ENCODE data around the gene ATXN1. TPM values are rescaled to one million over a fixed set of nuclear protein-coding genes. Genes with fewer than 3 reads are reported as not detected.

ATXN1 gene
- total and polyA plus RNA-seq, 2 of the 13 experiments (the other 11 are each of a cell fraction or from before 2014, with no cell fraction given), result 20.7 to 39.5 TPM

GRCh38 chr6:16336056-16336818 is 425.0 kb downstream of the ATXN1 start (continued):
- TF ChIP-seq ZBTB39 (CRISPR knock-in tag; IDR thresholded peaks at IDR 0.05), result no peak
- TF ChIP-seq ZNF644 (CRISPR knock-in tag; IDR thresholded peaks at IDR 0.05; ENCODE audit: low read depth), result no peak
- no peak for TF ChIP-seq KLF6 (CRISPR knock-in tag; IDR thresholded peaks at IDR 0.05)
- TF ChIP-seq NONO (IDR thresholded peaks at IDR 0.05), result no peak
- TF ChIP-seq NONO (CRISPR knock-in tag; conservative IDR thresholded peaks at IDR 0.05), result no peak
- TF ChIP-seq HOXA5 (CRISPR knock-in tag; IDR thresholded peaks at IDR 0.05), result no peak

GRCh38 chr6:16335176-16335575 is 426.1 kb downstream of the ATXN1 start:
- Histone ChIP-seq H3K27ac (ENCODE audit: extremely low read length, insufficient read depth, low read length) (no peak overlapping the region), H3K4me2 (ENCODE audit: low read depth, low read length) (no peak overlapping the region), H3K4me1 (ENCODE audit: insufficient read depth, low read length) (peaks cover 7% of the 10 kb centered on the region), H3K9ac (ENCODE audit: insufficient read depth, low read depth, low read length) (no peak overlapping the region), H3K79me2 (ENCODE audit: insufficient read depth, low read length) (no peaks in the 10 kb centered on the region), H4K20me1 (ENCODE audit: insufficient read depth, low read length) (peaks cover 7% of the 10 kb centered on the region; the same call in 1 of the 2 replicates), H3K36me3 (replicated peaks in 1 of 2; ENCODE audit: control insufficient read depth in 1 of 2, insufficient read depth in 2 of 2, low read length in 2 of 2) (no peaks in the 10 kb centered on the region; a peak in 1 of 5 replicates), H3K27me3 (ENCODE audit: control insufficient read depth in 1 of 2, insufficient read depth in 2 of 2, low read length in 2 of 2) (no peaks in the 10 kb centered on the region), H3K4me3 (replicated peaks in 1 of 3; ENCODE audit: insufficient read depth in 1 of 3, low read depth in 2 of 3, low read length in 3 of 3) (no peak overlapping the region), H2AFZ (ENCODE audit: low read length) (no peak overlapping the region), H3K9me3 (ENCODE audit: low read length) (no peaks in the 10 kb centered on the region)
- in situ Hi-C loops (cut with HindIII; ENCODE audit: extremely low pct_ligation_motif_present, low pct_unique_long_range_greater_than_20kb), result loop anchor here (25.0 kb wide), 1 partner anchor 627 kb away; no protein-coding TSS in a partner anchor
- 96% methylated on average over 10 of the region's 10 CpGs for WGBS (ENCODE audit: low lambda C conversion rate)
- no TSS peak for BruUV-seq (replicated peaks)
- FAIRE-seq (no peak), DNase-seq (ENCODE audit: low spot score) (no peak), ATAC-seq (no peak)
- ChIA-PET POLR2A (no interaction called here), CTCF (ENCODE audit: low intra/inter-chr PET ratio, low total read pairs) (no interaction called here)
- intact Hi-C loops (cut with micrococcal nuclease; ENCODE audit: unreplicated experiment), result loop anchor here (10.0 kb wide), 1 partner anchor 160 kb away; no protein-coding TSS in a partner anchor
- TF ChIP-seq ISX (CRISPR knock-in tag; conservative IDR thresholded peaks at IDR 0.05) (no peak), E2F2 (CRISPR knock-in tag; IDR thresholded peaks at IDR 0.05; ENCODE audit: borderline replicate concordance) (no peak), CHD2 (IDR thresholded peaks at IDR 0.05; ENCODE audit: low read depth, low read length) (no peak), NFYB (CRISPR knock-in tag; IDR thresholded peaks at IDR 0.05) (no peak), KLF11 (CRISPR knock-in tag; IDR thresholded peaks at IDR 0.05) (no peak), FOXP1 (IDR thresholded peaks at IDR 0.05) (no peak), FOXP1 (CRISPR knock-in tag; IDR thresholded peaks at IDR 0.05) (no peak), POLR2AphosphoS2 (IDR thresholded peaks at IDR 0.05; ENCODE audit: low read depth, low read length) (no peak), MAFG (CRISPR knock-in tag; IDR thresholded peaks at IDR 0.05) (no peak), ZKSCAN5 (CRISPR knock-in tag; IDR thresholded peaks at IDR 0.05) (no peak), ZNF567 (CRISPR knock-in tag; IDR thresholded peaks at IDR 0.05; ENCODE audit: borderline replicate concordance) (no peak)
